DMS79 (cell line): ENCODE results near the gene ABCD1.
A peak's percentile ranks its signal among the peaks of the same experiment; 100 is the strongest.

Experiments used
- DNase-seq: peaks from one replicate; lab custom pipeline; 2025; lab: John Stamatoyannopoulos, UW

The ABCD1 gene

DNA sequence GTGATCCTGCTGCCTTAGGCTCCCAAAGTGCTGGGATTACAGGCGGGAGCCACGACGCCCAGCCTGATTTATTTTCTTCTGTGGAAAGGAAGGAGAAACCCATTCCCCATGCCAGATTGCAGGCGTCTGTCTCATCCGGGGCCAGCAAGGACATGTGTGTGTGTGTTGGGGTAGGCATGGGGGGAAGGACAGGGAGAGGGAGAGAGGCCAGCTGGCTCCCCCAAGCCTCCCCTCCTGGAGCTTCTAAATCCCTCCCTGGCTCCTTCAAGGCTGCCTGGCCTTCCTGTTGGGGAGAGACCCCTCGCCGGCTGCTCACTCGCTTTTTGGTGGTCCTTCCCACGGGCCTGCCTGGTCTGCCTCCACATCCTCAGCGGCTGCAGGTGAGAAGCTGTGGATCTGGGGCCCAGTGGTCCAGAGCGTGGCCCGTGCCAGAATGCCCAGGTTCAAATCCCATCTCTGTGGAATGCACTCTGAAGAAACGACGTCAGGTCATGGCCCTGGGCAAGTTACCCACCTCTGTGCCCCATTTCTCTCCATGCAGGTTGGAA lies 38.0 kb downstream of the ABCD1 start:
- DNase-seq = no peak

DNA sequence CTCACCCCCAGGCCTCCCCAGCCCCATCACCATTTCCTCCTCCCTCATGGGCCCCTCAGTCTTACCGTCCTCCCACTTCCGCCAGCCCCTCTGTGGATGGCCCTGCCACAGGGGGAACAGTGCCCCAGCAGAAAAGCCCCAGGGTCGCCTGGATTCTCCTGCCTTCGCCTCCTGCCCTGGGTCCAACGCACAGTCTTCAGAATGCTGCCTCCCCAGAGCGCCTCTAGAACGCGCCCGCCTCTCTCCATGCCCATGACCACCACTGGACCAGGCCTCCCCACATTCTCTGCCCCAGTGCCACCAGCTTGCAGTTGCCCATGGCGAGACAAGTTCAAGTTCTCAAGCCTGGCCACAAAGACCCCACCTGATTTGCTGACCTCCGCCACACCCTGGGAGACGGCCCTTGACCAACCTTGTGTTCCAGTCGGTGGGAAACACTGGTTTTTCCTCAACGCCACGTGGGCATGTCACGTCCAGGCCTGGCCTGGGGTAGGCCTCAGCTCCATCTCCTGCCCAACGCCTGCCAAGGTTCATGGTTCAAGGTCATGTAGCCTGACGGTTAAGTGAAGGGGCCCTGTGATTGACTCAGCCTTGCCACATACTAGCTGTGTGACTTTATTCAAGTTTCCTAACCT lies 38.8 kb downstream of the ABCD1 start:
- DNase-seq = no peak

DNA sequence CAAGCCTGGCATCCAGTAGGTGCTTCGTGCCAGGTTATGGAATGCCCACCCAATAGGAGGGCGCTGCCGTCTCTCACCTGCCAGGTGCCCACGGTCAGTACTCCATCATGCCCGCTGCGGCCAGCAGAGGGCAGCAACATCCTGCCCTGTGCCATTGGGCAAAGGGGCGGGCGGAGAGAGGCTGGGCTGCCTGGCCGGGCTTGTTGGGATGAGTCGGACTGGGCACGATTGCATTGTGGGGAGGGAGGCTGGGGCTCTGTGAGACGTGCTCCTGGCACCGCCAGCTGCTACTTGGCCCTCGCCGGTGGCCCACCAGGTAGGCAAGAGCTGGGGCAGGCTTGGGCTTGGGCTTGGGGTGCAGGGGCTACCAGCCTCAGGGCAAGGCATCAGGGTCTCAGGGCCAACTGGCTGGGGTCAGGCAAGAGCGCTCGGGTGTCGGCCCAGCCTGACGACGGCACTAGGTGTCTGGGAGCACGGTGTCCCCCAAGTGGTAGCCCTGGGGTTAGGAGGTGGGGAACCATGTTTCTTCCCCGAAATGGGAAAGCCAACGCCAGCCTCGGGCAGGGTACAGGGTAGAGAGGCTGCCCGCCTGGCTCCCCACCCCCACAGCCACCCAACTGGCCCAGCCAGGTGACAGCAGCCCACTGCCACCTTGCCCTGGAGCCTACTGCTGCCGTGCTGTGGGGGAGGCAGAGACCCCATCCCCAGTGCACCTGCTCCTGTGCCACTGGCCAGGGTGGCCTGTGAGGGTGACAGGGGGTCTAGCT lies 39.5 kb downstream of the ABCD1 start, which contains the start of gene PLXNB3:
Gene PLXNB3, plus strand, starts transcription at position 261 of the 767 bp plus-strand sequence. CDS start 1,287 bp downstream, outside the sequence.
- DNase-seq = peak; percentile 72

DNA sequence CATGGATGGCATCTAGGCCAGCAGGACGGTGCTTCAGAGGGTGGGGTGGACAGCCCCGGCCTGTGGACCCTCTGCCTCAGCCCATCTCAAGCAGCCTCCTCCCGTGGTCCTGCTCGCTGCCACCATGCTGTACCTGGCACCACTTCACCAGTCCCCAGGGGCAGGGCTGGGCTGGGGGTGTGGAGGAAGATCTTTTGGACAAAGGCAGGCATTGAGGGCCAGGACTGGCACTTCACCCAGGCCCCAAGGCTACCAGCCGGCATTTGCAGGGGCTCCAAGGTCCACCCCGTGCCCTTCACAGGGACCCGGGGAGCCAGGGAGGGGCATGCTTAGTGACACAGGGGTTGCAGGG lies 40.1 kb downstream of the ABCD1 start:
- no peak for DNase-seq

DNA sequence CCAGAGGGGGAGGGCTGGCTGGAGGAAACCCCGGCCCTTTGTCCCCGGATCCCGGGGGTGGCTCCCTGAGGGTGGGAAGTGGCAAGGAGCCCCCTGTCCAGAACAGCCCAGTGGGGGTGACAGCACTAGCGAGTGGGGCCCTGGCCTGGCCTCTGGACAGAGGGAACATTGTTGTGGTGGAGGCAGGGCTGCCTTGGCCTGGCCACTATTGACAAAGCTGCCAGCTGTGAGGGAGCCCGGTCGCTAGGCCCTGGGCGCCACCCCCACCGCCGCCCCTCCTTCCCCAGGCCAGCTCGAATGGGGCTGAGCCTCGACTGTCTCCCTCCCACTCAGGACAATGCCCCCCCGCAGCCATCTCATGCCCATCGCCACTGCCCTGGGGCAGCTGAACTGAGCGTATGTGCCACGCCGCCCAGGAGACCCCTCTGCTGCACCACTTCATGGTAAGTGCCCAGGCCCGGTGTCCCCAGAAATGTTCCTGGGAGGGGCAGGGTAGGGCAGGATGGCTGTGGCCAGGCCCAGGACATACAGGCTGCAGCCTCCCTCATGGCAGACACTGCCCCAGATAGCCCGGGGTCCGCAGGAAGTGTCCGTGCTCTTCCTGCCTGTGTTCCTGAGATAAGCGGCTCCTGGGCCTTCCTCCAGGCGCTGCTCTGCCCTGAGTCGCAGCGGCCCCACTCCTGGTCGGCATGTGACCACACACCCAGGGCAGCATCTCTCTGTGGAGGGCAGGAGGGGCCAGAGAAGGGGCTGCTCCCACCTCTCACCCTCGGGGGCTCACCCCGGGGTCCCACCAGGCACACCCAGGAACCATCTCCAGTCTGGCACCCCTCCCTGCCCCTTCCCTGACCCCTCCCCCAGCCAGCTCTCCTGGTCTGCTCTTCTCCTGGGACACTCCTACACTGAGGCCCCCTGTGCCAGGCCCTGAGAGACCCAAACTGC lies 40.8 kb downstream of the ABCD1 start:
- no peak for DNase-seq

DNA sequence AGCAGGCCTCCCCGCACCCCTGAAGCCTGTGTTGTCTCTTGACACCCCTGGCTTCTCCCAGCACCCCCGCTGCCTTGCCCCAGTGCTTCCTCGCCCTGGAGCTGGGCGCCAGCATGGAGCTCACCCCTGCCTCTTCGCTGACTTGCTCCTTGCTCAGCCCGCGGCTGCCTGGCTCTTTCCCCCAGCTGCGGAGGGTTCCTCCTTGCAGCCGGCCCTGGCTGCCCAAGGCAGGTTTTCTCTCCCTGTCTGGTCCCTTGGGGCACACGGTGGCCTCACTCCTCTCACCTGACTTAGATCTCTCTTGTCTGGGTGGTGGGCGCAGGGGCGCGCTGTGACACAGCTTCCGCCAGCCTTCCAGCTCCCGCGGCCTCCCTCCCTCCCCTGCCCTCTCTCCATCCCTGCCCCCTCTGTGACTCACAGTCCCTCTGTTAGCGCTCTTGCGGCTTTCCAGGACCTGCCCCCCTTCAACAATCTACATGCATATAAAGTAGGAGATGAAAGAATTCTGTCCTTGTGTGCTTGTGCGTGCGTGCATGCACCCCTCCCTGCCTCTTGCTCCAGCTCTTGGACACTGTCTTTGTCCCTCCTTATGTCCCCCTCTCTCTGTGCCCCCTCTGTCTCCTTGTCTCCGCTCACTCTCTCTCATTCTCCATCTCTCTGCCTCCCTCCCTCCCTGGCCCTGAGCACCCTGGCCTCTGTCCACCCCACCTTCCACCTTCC lies 41.6 kb downstream of the ABCD1 start:
- no peak for DNase-seq

DNA sequence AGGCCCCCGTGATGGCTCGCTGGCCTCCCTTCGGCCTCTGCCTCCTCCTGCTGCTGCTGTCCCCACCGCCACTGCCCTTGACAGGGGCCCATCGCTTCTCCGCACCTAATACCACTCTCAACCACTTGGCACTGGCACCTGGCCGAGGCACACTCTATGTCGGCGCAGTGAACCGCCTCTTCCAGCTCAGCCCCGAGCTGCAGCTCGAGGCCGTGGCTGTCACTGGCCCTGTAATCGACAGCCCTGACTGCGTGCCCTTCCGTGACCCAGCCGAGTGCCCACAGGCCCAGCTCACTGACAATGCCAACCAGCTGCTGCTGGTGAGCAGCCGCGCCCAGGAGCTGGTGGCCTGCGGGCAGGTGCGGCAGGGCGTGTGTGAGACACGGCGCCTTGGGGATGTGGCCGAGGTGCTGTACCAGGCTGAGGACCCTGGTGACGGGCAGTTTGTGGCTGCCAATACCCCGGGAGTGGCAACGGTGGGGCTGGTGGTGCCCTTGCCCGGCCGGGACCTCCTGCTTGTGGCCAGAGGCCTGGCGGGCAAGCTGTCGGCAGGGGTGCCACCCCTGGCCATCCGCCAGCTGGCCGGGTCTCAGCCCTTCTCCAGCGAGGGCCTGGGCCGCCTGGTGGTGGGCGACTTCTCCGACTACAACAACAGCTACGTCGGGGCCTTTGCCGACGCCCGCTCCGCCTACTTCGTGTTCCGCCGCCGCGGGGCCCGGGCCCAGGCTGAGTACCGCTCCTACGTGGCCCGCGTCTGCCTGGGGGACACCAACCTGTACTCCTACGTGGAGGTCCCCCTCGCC lies 42.4 kb downstream of the ABCD1 start:
- DNase-seq = no peak

DNA sequence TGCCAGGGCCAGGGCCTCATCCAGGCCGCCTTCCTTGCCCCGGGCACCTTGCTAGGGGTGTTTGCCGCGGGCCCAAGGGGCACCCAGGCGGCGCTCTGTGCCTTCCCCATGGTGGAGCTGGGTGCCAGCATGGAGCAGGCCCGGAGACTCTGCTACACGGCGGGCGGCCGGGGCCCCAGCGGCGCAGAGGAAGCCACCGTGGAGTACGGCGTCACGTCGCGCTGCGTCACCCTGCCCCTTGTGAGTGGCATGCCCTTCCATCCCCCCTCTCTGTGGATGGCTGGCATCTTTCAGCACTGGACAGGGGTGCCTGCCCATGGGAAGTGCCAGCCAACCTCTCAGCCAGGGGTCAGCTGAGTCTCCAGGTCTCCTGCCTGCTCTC lies 43.0 kb downstream of the ABCD1 start:
- no peak for DNase-seq

DNA sequence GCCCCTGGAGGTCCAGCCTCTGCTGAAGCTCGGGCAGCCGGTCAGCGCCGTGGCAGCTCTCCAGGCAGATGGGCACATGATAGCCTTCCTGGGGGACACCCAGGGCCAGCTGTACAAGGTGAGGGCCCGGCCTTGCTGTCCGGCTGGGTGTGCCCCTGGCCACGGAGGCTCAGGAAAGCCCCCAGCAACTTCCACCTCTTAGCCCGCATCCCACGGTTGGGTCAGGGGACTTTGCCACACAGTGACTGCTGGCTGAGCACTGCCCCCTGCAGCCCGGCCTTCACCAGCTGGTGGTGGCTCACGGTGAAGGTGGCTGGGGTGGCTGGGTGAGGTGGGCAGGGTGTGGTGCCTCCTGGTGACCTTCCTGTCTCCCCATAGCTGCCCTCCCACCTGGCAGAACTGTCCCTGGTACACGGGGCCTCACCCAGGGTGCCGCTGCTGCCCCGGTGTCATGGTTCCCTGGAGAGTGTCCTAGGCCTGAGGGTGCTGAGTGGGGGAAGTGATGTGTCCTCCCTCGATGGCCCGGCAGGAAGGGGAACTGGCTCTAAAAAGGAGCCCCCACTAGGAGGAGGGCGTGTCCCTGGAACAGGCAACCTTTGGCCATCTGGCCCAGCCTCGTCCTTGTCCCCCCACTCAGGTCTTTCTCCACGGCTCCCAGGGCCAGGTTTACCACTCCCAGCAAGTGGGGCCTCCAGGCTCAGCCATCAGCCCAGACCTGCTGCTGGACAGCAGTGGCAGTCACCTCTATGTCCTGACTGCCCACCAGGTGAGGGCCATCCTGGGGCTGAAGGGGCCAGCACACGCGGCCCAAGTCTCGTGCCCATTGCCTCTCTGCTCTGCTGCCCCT lies 43.9 kb downstream of the ABCD1 start:
- no peak for DNase-seq

DNA sequence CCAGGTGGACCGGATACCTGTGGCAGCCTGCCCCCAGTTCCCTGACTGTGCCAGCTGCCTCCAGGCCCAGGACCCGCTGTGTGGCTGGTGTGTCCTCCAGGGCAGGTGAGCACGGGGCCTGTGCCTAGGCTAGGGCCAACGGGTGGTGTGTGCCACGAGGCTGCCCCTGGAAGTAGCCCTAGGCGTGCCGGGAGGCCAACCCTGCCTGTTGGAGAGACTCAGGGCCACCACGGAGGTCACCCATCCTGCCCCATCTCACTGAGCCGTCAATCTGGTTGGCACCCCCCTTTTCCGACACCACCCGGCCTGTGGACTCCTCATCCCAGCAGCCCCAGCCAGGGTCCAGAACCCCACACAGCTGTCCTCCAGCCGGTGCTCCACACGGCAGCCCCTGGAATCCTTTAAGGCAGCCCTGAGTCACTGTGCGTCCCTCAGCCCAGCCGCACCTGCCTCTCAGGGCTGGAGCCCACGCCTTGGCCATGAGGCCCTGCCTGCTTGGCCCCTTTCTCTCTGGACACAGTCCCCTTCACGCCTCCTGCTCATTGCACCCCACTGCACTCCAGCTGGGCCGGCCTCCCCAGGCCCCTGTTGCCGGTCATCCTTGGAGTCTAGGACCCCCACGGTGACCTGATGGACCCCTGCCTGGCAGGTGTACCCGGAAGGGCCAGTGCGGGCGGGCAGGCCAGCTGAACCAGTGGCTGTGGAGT lies 44.7 kb downstream of the ABCD1 start:
- no peak for DNase-seq

DNA sequence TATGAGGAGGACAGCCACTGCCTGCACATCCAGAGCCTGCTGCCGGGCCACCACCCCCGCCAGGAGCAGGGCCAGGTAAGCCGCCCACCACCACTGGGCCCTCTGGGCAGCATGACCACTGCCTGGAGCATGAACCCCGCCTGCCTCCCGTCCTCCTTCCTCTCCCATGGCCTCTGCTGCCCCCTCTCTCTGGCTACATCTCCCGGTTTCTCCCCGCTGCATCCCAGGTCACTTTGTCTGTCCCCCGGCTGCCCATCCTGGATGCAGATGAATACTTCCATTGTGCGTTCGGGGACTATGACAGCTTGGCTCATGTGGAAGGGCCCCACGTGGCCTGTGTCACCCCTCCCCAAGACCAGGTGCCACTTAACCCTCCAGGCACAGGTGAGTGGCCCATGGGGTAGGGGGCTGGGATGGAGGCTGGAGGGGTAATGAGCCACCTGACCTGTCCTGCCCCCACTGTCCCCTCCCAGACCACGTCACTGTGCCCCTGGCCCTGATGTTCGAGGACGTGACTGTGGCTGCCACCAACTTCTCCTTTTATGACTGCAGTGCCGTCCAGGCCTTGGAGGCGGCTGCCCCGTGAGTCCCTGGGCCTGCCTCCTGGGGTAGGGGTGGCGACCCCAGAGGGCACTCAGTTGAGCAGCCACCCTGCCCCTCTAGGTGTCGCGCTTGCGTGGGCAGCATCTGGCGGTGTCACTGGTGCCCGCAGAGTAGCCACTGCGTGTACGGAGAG lies 45.4 kb downstream of the ABCD1 start:
- DNase-seq = no peak

DNA sequence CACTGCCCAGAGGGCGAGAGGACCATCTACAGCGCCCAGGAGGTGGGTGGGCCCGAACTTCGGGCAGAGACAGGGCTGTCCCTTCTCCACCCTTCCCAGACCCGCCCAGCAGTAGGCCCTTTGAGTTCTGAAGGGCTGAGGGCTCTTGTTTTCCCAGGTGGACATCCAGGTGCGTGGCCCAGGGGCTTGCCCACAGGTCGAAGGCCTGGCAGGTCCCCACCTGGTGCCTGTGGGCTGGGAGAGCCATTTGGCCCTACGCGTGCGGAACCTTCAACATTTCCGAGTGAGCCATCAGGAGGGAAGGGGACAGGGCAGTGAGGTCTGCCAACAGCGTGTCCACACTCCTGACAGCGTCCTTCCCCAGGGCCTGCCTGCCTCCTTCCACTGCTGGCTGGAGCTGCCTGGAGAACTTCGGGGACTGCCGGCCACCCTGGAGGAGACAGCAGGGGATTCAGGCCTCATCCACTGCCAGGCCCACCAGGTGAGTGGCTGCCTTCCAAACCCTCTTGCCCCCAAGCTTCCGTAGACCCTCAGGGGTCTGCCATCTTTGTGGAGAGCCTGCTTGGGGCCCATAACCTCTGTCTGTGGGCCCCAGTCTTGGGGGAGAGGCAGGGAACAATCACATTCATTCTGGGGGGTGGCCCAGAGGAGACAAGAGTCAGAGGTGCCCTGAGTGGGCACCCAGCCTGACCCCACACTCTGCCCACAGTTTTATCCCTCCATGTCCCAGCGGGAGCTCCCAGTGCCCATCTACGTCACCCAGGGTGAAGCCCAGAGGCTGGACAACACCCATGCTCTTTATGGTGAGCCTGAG lies 46.2 kb downstream of the ABCD1 start:
- DNase-seq = no peak

DNA sequence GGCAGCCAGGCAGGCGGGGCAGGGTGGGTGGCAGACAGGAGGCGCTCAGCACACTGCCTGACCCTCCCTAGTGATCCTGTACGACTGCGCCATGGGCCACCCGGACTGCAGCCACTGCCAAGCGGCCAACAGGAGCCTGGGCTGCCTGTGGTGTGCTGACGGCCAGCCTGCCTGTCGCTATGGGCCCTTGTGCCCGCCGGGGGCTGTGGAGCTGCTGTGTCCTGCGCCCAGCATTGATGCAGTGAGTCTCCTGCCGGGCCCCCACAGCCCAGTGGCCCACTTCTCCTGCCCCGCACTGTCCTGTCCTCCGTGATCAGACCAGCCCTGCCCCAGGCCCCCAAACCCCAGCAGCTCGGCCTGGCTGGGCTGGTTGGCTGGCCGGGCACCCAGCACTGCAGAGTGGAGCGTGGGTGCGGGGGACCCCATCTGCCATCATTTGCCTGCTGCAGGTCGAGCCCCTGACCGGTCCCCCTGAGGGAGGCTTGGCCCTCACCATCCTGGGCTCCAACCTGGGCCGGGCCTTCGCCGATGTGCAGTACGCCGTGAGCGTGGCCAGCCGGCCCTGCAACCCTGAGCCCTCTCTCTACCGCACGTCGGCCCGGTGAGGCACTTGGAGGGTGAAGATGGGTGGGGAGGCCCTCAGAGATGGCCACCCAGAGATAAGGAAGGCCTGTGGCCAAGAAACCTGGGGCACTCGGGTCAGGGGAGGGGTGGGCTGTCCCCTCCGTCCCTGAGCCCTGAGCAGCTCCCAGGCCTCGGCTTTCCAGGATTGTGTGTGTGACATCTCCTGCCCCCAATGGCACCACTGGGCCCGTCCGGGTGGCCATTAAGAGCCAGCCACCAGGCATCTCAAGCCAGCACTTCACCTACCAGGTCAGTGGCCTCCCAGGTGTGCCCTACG lies 47.0 kb downstream of the ABCD1 start:
- no peak for DNase-seq

DNA sequence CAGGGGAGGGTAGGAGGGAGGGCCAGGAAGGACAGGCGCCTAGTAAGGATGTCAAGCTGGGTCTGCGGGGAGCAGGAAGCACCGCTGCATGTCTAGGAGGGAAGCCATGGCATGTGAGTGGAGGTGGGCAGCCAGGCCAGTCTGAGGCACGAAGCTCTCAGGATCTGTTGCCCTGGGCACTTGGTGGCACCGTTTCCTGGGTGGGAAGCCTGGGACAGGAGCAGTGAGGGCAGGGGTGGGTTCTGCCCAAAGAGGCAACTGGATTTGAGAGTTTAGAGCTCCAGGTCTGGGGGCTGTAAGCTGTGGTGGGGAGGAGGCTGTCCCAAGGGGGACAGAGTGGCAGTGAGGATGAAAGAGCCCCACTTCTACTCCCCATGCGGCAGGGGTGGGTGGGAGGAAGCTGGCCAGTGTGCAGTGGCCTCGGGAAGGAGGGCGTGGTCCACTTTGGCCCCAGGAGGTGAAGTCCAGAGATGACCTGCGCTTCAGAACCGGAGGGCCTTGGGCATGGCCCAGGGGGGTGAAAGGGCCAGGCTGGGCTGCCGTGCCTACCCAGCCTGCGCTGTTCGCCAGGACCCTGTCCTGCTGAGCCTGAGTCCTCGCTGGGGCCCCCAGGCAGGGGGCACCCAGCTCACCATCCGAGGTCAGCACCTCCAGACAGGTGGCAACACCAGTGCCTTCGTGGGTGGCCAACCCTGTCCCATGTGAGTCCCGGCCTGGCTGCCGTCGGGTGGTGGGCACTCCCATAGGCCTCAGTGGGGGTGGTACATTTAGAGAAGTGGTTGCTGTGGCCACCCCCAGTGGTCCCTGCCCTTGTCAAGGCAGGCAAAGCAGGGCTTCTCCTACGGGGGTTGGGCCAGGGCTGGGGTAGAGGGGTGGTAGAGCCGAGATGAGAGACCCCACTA lies 47.9 kb downstream of the ABCD1 start:
- DNase-seq = no peak

DNA sequence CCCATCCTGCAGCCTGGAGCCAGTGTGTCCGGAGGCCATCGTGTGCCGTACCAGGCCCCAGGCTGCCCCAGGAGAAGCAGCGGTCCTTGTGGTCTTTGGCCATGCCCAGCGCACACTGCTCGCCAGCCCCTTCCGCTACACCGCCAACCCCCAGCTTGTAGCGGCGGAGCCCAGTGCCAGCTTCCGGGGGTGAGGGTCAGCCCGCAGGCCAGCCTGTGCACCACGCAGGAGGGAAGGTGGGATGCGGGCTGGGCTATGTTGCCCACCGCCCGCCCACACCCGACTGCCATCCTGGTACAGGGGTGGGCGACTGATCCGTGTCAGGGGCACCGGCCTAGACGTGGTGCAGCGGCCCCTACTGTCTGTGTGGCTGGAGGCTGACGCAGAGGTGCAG lies 48.6 kb downstream of the ABCD1 start:
- no peak for DNase-seq
